ENCODE results near the gene FRG1.
"Not testable (repeated sequence)": the region's sequence is repeated elsewhere in the genome, so short reads cannot be mapped to it uniquely, and the experiment has no call there.

GRCh38 chr4:189985651-189986243 lies 45.1 kb downstream of the FRG1 start:
- TF ChIP-seq ZIC2 (tag by site-specific recombination; IDR thresholded peaks at IDR 0.05); CTCF (tag by site-specific recombination; IDR thresholded peaks at IDR 0.05); SP2 (tag by site-specific recombination; IDR thresholded peaks at IDR 0.05); YY1 (tag by site-specific recombination; IDR thresholded peaks at IDR 0.05); PRDM1 (tag by site-specific recombination; IDR thresholded peaks at IDR 0.05); ZNF311 (tag by site-specific recombination; IDR thresholded peaks at IDR 0.05; ENCODE audit: borderline replicate concordance): not testable (repeated sequence)

All from HEK293 (cell line).